ENCODE results near the gene VPS13D.

DNA sequence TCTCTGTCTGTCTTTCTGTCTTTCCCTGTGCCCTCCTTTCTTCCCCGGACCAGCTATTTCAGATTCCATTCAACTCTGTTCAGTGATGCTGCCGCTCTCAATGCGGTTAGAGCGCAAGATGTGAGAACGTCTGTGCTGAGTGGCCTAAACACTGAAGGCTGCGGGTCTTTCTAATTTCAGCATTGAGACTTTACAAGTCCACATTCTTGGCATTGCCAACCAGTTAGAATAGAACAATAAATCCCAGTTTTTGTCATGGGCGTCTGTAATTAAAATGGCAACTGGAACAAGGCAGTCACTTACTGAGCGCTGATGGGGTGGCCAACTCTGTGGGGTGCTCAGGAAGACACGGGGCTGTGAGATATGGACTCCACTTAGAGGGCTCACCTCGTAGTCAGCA lies 275.4 kb downstream of the VPS13D start:
- TF ChIP-seq, protein P1, sequence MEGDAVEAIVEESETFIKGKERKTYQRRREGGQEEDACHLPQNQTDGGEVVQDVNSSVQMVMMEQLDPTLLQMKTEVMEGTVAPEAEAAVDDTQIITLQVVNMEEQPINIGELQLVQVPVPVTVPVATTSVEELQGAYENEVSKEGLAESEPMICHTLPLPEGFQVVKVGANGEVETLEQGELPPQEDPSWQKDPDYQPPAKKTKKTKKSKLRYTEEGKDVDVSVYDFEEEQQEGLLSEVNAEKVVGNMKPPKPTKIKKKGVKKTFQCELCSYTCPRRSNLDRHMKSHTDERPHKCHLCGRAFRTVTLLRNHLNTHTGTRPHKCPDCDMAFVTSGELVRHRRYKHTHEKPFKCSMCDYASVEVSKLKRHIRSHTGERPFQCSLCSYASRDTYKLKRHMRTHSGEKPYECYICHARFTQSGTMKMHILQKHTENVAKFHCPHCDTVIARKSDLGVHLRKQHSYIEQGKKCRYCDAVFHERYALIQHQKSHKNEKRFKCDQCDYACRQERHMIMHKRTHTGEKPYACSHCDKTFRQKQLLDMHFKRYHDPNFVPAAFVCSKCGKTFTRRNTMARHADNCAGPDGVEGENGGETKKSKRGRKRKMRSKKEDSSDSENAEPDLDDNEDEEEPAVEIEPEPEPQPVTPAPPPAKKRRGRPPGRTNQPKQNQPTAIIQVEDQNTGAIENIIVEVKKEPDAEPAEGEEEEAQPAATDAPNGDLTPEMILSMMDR (IDR thresholded peaks at IDR 0.05): no peak
- no peak for TF ChIP-seq POLR2A (IDR thresholded peaks at IDR 0.05)

Measured in thyroid gland (tissue), 4 donors.